ENCODE results near the gene HOXB1.

The HOXB1 gene

DNA sequence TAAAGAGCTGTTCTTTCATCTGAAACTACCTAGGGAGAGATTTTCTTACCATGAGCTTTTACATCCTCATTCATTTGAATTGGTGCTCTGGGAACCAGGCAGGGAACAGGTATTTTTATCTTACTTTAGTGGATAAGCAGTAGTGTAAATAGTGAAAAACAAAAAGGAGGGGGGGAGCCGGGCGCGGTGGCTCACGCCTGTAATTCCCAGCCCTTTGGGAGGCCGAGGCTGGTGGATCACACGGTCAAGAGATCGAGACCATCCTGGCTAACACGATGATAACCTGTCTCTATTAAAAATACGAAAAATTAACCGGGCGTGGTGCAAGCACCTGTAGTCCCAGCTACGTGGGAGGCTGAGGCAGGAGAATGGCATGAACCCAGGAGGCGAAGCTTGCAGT, 41.0 kb downstream of the HOXB1 start:
- POLR2A ChIA-PET = no interaction called here
- CTCF ChIA-PET = interaction anchor here (1.0 to 1.7 kb wide), 5 partner anchors 12 to 156 kb away, joined by 3 to 5 read pairs (median 3); partner anchors contain the start of gene HOXB5

DNA sequence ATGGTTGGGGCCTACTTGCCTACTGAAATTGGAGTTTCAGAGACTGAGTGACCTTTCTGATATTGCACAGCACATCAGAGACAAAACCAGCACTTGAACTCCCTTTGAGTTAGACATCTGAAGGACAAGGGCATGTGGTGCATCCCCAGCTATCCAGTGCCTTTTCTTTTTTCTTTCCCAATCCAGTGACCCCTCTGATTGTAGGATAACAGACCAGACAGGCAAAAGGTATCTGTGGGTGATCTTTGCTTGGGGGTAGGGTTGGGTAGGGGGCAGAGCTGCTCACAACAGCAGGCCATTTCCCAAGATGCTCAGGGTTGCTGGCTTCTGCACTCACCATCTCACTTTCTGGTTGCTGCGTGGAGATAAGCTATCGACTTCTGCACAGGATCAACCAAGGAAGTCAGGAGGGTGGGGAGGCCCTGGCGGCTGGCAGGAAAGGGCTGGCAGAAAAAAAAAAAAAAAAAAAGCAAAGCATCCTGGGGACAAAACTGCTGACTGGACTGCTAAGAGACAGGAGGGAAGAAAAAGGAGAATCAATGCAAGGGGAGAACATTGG, 42.2 kb downstream of the HOXB1 start:
- no peak for DNase-seq (ENCODE audit: extremely low spot score)
- POLR2A ChIA-PET = no interaction called here
- TF ChIP-seq, protein P1, sequence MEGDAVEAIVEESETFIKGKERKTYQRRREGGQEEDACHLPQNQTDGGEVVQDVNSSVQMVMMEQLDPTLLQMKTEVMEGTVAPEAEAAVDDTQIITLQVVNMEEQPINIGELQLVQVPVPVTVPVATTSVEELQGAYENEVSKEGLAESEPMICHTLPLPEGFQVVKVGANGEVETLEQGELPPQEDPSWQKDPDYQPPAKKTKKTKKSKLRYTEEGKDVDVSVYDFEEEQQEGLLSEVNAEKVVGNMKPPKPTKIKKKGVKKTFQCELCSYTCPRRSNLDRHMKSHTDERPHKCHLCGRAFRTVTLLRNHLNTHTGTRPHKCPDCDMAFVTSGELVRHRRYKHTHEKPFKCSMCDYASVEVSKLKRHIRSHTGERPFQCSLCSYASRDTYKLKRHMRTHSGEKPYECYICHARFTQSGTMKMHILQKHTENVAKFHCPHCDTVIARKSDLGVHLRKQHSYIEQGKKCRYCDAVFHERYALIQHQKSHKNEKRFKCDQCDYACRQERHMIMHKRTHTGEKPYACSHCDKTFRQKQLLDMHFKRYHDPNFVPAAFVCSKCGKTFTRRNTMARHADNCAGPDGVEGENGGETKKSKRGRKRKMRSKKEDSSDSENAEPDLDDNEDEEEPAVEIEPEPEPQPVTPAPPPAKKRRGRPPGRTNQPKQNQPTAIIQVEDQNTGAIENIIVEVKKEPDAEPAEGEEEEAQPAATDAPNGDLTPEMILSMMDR (IDR thresholded peaks at IDR 0.05; ENCODE audit: control extremely low read depth, extremely low read depth, low read depth, missing control alignments) = no peak
- CTCF ChIA-PET = interaction anchor here (1.1 to 1.7 kb wide), 3 partner anchors 14 to 154 kb away, joined by 3 to 5 read pairs (median 3); no protein-coding TSS in a partner anchor

More for the DNA sequence above, 41.0 kb downstream of the HOXB1 start:
- DNase-seq (ENCODE audit: extremely low spot score) = no peak
- TF ChIP-seq, protein P1 (IDR thresholded peaks at IDR 0.05; ENCODE audit: control extremely low read depth, extremely low read depth, low read depth, missing control alignments) = no peak

DNA sequence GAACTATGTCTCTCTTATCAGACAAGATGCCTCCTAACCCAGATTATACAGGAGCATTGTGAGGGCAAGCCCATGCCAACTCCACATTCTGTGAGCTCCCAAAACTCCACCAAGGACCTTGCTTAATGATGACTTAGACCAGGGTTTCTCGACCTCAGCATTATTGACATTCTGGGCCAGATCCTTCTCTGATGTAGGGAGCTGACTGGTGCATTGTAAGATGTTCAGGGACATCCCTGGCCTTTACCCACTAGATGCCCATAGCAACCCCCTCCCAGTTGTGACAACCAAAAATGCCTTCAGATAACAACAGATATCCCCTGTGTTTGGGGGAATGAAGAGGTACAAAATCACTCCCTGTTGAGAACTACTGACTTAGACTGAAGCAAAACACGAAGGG, 43.6 kb downstream of the HOXB1 start:
- ChIA-PET POLR2A (no interaction called here), CTCF (interaction anchor here (1.1 to 1.3 kb wide), 2 partner anchors 10 to 15 kb away, joined by 5 read pairs; no protein-coding TSS in a partner anchor)
- TF ChIP-seq, protein P1 (IDR thresholded peaks at IDR 0.05; ENCODE audit: control extremely low read depth, extremely low read depth, low read depth, missing control alignments) = no peak
- no peak for DNase-seq (ENCODE audit: extremely low spot score)

DNA sequence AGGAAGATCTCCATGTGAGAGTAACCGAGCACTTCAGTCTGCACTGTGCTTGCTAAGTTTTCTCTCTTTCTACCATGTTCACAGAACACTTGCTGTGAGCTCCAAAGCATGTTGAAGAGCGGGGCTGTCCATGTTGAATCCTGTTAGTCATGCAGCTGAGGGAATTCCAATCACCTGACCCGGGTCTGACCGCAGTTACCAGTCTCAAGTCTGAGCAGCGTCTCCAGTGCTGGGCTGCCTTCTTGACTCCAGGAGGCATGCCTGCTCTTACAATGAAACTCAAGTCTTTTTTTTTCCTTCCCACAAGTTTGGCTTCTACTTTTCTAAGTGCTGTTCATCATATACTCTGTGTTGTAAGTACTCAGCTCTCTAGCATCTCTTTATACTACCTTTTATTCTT, 44.3 kb downstream of the HOXB1 start:
- ChIA-PET CTCF (interaction anchor here (1.0 to 1.1 kb wide), 2 partner anchors 14 to 460 kb away, joined by 3 to 5 read pairs; no protein-coding TSS in a partner anchor), POLR2A (no interaction called here)
- DNase-seq (ENCODE audit: extremely low spot score) = no peak
- TF ChIP-seq, protein P1 (IDR thresholded peaks at IDR 0.05; ENCODE audit: control extremely low read depth, extremely low read depth, low read depth, missing control alignments) = no peak

DNA sequence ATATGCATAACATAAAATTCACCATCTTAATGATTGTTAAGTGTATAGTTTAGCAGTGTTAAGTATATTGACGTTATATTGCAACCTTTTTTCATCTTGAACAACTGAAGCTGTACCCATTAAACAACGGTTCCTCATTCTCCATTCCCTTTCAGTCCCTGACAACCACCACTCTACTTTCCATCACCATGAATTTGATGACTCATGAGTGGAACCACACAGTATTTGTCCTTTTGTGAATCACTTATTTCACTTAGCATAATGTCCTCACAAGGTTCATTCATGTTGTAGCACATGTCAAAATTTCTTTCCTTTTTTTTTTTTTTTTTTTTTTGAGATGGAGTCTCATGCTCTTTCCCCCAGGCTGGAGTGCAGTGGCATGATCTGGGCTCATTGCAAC, 46.0 kb downstream of the HOXB1 start:
- ChIA-PET CTCF (interaction anchor here (0.8 kb wide), 1 partner anchor 38 kb away, joined by 3 read pairs; no protein-coding TSS in a partner anchor), POLR2A (no interaction called here)
- TF ChIP-seq, protein P1 (IDR thresholded peaks at IDR 0.05; ENCODE audit: control extremely low read depth, extremely low read depth, low read depth, missing control alignments) = no peak
- no peak for DNase-seq (ENCODE audit: extremely low spot score)

DNA sequence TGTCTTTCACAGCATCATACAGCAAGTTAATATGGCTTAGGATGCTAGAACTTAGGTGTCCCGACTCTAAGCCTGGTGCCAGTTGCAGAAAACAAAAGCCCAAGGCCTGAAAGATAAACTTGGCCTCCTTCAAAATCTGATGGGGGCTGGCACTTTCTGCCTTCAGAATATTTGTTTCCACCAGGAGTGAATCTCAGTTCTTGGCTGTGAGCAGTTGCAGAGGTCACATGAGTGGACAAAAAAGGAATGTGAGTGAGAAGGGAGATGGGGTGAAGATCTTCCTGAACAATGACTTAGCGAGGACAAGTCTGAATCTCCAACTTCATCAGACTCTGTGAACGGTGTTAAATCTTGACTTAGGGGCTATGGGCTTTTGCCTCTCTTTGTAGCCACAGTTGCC, 46.6 kb downstream of the HOXB1 start:
- ChIA-PET CTCF (interaction anchor here (1.1 to 2.1 kb wide), 3 partner anchors 8 to 110 kb away, joined by 3 to 13 read pairs (median 4); partner anchors contain the start of gene HOXB5), POLR2A (no interaction called here)
- no peak for DNase-seq (ENCODE audit: extremely low spot score)
- TF ChIP-seq, protein P1 (IDR thresholded peaks at IDR 0.05; ENCODE audit: control extremely low read depth, extremely low read depth, low read depth, missing control alignments) = no peak
